ENCODE data around the gene AHDC1. TPM values are rescaled to one million over a fixed set of nuclear protein-coding genes. Genes with fewer than 3 reads are reported as not detected.

Gene AHDC1
- total and polyA plus RNA-seq, 10 of the 15 experiments (the other 5 are each of a cell fraction or from before 2014, with no cell fraction given), result 0.21 to 13.0 (median 1.4) TPM

GRCh38 chr1:27489973-27490741 is 113.8 kb downstream of the AHDC1 start, which contains the start of gene WASF2 (continued):
- TF ChIP-seq ETV6 (conservative IDR thresholded peaks at IDR 0.05 in 1 of 2, IDR thresholded peaks at IDR 0.05 in 1 of 2; ENCODE audit: borderline replicate concordance in 1 of 2, low read depth in 1 of 2) (no peak), ZNF207 (IDR thresholded peaks at IDR 0.05; ENCODE audit: borderline replicate concordance) (peak; percentile 57; the same call in 1 of the 2 replicates), NFYA (IDR thresholded peaks at IDR 0.05; ENCODE audit: borderline replicate concordance, low read depth, low read length) (peak; percentile 55), TBL1XR1 (IDR thresholded peaks at IDR 0.05; ENCODE audit: low read depth, low read length) (no peak), MXI1 (IDR thresholded peaks at IDR 0.05; ENCODE audit: low read depth, low read length) (peak; percentile 62; the same call in 1 of the 2 replicates), YY1 (IDR thresholded peaks at IDR 0.05; ENCODE audit: low read depth, low read length) (peak; percentile 97), STAT1 (conservative IDR thresholded peaks at IDR 0.05) (peak; percentile 81; the same call in 1 of the 2 replicates), BCL3 (IDR thresholded peaks at IDR 0.05; ENCODE audit: borderline replicate concordance, insufficient read depth, low read depth, low read length, poor library complexity, severe bottlenecking) (no peak), NBN (IDR thresholded peaks at IDR 0.05) (peak; percentile 96), FOXK2 (IDR thresholded peaks at IDR 0.05) (peak; percentile 99), MEF2A (IDR thresholded peaks at IDR 0.05; ENCODE audit: insufficient read depth, low read depth, low read length) (no peak), ZBTB4 (CRISPR knock-in tag; IDR thresholded peaks at IDR 0.05) (no peak), ZNF592 (IDR thresholded peaks at IDR 0.05) (no peak)
- TF ChIP-seq, protein P1, sequence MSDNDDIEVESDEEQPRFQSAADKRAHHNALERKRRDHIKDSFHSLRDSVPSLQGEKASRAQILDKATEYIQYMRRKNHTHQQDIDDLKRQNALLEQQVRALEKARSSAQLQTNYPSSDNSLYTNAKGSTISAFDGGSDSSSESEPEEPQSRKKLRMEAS (IDR thresholded peaks at IDR 0.05; ENCODE audit: low read depth, low read length), result 0 out of 2 replicates have a peak, but pooled peaks have one; percentile 33
